Aorta (tissue), 5 donors: ENCODE results near the gene NIPA2. TPM values are rescaled to one million over a fixed set of nuclear protein-coding genes. Genes with fewer than 3 reads are reported as not detected.
"Not testable (repeated sequence)": the region's sequence is repeated elsewhere in the genome, so short reads cannot be mapped to it uniquely, and the experiment has no call there.

Source experiments
- ATAC-seq: fragments of 200-7000 bp; cut with Tn5 transposase; one replicate; pipeline ENCODE4 v1.9.1; 2022; ENCODE audit warnings: moderate library complexity; ENCODE audit not compliant: low FRiP score
- DNase-seq, 2 donors: peaks; one replicate each; pipeline ENCODE4 v3.0.0-alpha.2; 2020
- H3K27ac ChIP-seq, 2 donors: one replicate each; pipeline ENCODE4 v1.5.1; 2013; ENCODE audit warnings: low read length in 2 of 2, mild to moderate bottlenecking in 2 of 2, moderate library complexity in 2 of 2, control low read depth in 1 of 2, inconsistent platforms in 1 of 2, low read depth in 1 of 2
- H3K27me3 ChIP-seq, 2 donors: one replicate each; pipeline ENCODE4 v1.6.1; 2013; ENCODE audit warnings: control low read depth in 1 of 2, low read length in 1 of 2, mild to moderate bottlenecking in 1 of 2, moderate library complexity in 1 of 2; ENCODE audit not compliant: insufficient read depth in 2 of 2, control insufficient read depth in 1 of 2
- H3K36me3 ChIP-seq, 2 donors: one replicate each; pipeline ENCODE4 v1.6.1; 2013; ENCODE audit warnings: control low read depth in 1 of 2, low read length in 1 of 2, mild to moderate bottlenecking in 1 of 2; ENCODE audit not compliant: insufficient read depth in 2 of 2, control insufficient read depth in 1 of 2
- H3K4me1 ChIP-seq, 2 donors: one replicate each; pipeline ENCODE4 v1.6.1; 2013; ENCODE audit warnings: low read length in 2 of 2, control low read depth in 1 of 2, mild to moderate bottlenecking in 1 of 2, moderate library complexity in 1 of 2; ENCODE audit not compliant: insufficient read depth in 2 of 2, control insufficient read depth in 1 of 2
- H3K4me3 ChIP-seq, 2 donors: one replicate each; pipeline ENCODE4 v1.5.1; 2013; ENCODE audit warnings: low read length in 2 of 2, control low read depth in 1 of 2, mild to moderate bottlenecking in 1 of 2
- H3K9me3 ChIP-seq: one replicate; pipeline ENCODE4 v1.6.1; 2013; ENCODE audit warnings: mild to moderate bottlenecking, low read length; ENCODE audit not compliant: control insufficient read depth
- WGBS, 2 donors: extraction: QIAGEN DNeasy Blood & Tissue Kit; methylation state at CpG; one replicate each; pipeline ENCODE4 v1.1.7; 2013; 5-methylcytosine and 5-hydroxymethylcytosine counted together
- intact Hi-C, 2 donors: fragments of 100-400 bp; cut with DNase I; formaldehyde crosslinking; loops; one replicate each; pipeline versions ENCODE4 v1.14.2 to v1.15.0; 2022
- long read RNA-seq, 2 donors: library from polyadenylated mRNA; unstranded; transcript quantifications; one replicate each; pipeline ENCODE4 v2.0.0, GENCODE V29; 2020 to 2021
- polyA plus RNA-seq, 2 donors: library from polyadenylated mRNA; stranded (reverse); fragments of 200-250 nt; gene quantifications; one replicate each; pipeline ENCODE4 v1.2.3, GENCODE V29; 2013
- total RNA-seq, 2 donors: library from RNA; stranded (reverse); fragmentation: NEBNext Ultra II Directional; extraction: Animal tissue kit (Norgen Biotek cat#: 25700); gene quantifications; one replicate each; pipeline ENCODE4 v1.2.1, GENCODE V29; 2021
- donor health status: healthy with polysubstance abuse.
- donor health status: Bipolar disorder and iron deficiency.
- donor health status: DM: no; HTN: no; CAD: no.
- donor health status: DM: no; HTN: no; CAD: no.
- donor health status: DM: yes; HTN: yes; CAD: no.

The NIPA2 gene
- total RNA-seq (10 to 100 TPM; 28.3 to 30.1 TPM), polyA plus RNA-seq (10 to 100 TPM in 1 of 2 donors, 1 to 10 TPM in 1; 5.9 to 11.6 TPM)
- long read RNA-seq, donor 1, transcript NIPA2-204 (7 exons, 3,130 nt) = minor isoform, 14 of 124 reads
- long read RNA-seq, donor 1, transcript NIPA2-203 (6 exons, 2,280 nt) = major isoform, 36 of 124 reads
- long read RNA-seq, donor 1, transcript NIPA2-201 (8 exons, 3,233 nt) = minor isoform, 10 of 124 reads
- long read RNA-seq, donor 1, partial matches to known transcripts = 2 of 124 reads
- long read RNA-seq, donor 1, other reads (novel, unspliced or antisense) = 59 of 124 reads
- long read RNA-seq, donor 2, transcript NIPA2-201 (8 exons, 3,233 nt) = major isoform, 5 of 22 reads
- long read RNA-seq, donor 2, partial matches to known transcripts = 0 of 22 reads
- long read RNA-seq, donor 2, other reads (novel, unspliced or antisense) = 13 of 22 reads

- peak; percentile 99 for ATAC-seq
- 0% methylated on average over 79 to 83 of the region's 83 CpGs for WGBS, 2 donors
- Histone ChIP-seq H3K27me3 (no peaks in the 10 kb centered on the region), H3K36me3 (no peaks in the 10 kb centered on the region), H3K4me3 (peak within 1 kb of the TSS; percentile 67 to 85), H3K4me1 (no peaks in the 10 kb centered on the region), H3K27ac (peak within 1 kb of the TSS; percentile 63 to 83), H3K9me3 (no peaks in the 10 kb centered on the region)
- DNase-seq = peak; percentile 99 to 100
- intact Hi-C loops = loop anchor here (2.0 to 5.0 kb wide), 3 partner anchors 51 to 200 kb away; partner anchors contain the start of genes NIPA1 (in 2 of the 2) and TUBGCP5 (in 1 of the 2)
Measured at GRCh38 chr15:22838292-22839042, at the start of gene NIPA2. NIPA2 (plus strand) TSS chr15:22838666; CDS start chr15:22851732, 13,066 bp downstream.

GRCh38 chr15:22794063-22794462 is 44.4 kb upstream of the NIPA2 start:
- ATAC-seq (no peak), DNase-seq (no peak)
- H3K27me3 ChIP-seq = no peaks in the 10 kb centered on the region
- 78 to 97% methylated on average over 4 of the region's 4 CpGs for WGBS, 2 donors
- intact Hi-C loops = no loop called here
- H3K36me3 ChIP-seq = no peaks in the 10 kb centered on the region
- H3K4me1 ChIP-seq = no peaks in the 10 kb centered on the region
- H3K9me3 ChIP-seq = no peaks in the 10 kb centered on the region
- H3K4me3 ChIP-seq = no peak overlapping the region
- no peak overlapping the region for H3K27ac ChIP-seq

GRCh38 chr15:22794621-22795167 is 43.8 kb upstream of the NIPA2 start:
- H3K27me3 ChIP-seq = no peaks in the 10 kb centered on the region
- no peak overlapping the region for H3K4me3 ChIP-seq
- WGBS, 2 donors = 92 to 96% methylated on average over 17 of the region's 17 CpGs
- intact Hi-C loops = no loop called here
- no peaks in the 10 kb centered on the region for H3K9me3 ChIP-seq
- no peak for ATAC-seq
- H3K27ac ChIP-seq = no peak overlapping the region
- no peak for DNase-seq
- H3K36me3 ChIP-seq = no peaks in the 10 kb centered on the region
- no peaks in the 10 kb centered on the region for H3K4me1 ChIP-seq

GRCh38 chr15:22795206-22796063 is 43.0 kb upstream of the NIPA2 start:
- H3K4me1 ChIP-seq = no peaks in the 10 kb centered on the region
- no peak overlapping the region for H3K27ac ChIP-seq
- ATAC-seq (no peak), DNase-seq (no peak)
- no peak overlapping the region for H3K4me3 ChIP-seq
- WGBS, 2 donors = 92 to 94% methylated on average over 20 of the region's 20 CpGs
- no peaks in the 10 kb centered on the region for H3K27me3 ChIP-seq
- no peaks in the 10 kb centered on the region for H3K36me3 ChIP-seq
- intact Hi-C loops = no loop called here
- H3K9me3 ChIP-seq = no peaks in the 10 kb centered on the region

GRCh38 chr15:22796079-22796478 is 42.4 kb upstream of the NIPA2 start:
- Histone ChIP-seq H3K4me1 (no peaks in the 10 kb centered on the region), H3K27ac (no peak overlapping the region), H3K27me3 (no peaks in the 10 kb centered on the region), H3K4me3 (no peak overlapping the region), H3K9me3 (no peaks in the 10 kb centered on the region), H3K36me3 (no peaks in the 10 kb centered on the region)
- DNase-seq (no peak), ATAC-seq (no peak)
- intact Hi-C loops = no loop called here

- H3K4me3 ChIP-seq = no peak overlapping the region
- no peak overlapping the region for H3K27ac ChIP-seq
- H3K27me3 ChIP-seq = no peaks in the 10 kb centered on the region
- DNase-seq (no peak), ATAC-seq (no peak)
- WGBS, 2 donors = 93 to 94% methylated on average over 2 of the region's 2 CpGs
- no peaks in the 10 kb centered on the region for H3K36me3 ChIP-seq
- intact Hi-C loops = no loop called here
- H3K9me3 ChIP-seq = no peaks in the 10 kb centered on the region
- no peaks in the 10 kb centered on the region for H3K4me1 ChIP-seq
Measured at GRCh38 chr15:22799902-22800301, 38.6 kb upstream of the NIPA2 start.

GRCh38 chr15:22803006-22803405 is 35.5 kb upstream of the NIPA2 start:
- H3K4me1 ChIP-seq, H3K27me3 ChIP-seq, ATAC-seq, H3K36me3 ChIP-seq, H3K4me3 ChIP-seq, H3K9me3 ChIP-seq, intact Hi-C loops, DNase-seq, H3K27ac ChIP-seq: not testable (repeated sequence)
- WGBS, 2 donors = 93% methylated on average over 10 of the region's 10 CpGs

GRCh38 chr15:22806156-22806555 is 32.3 kb upstream of the NIPA2 start:
- 92 to 95% methylated on average over 10 to 11 of the region's 11 CpGs for WGBS, 2 donors
- Histone ChIP-seq H3K4me1 (no peaks in the 10 kb centered on the region), H3K27ac (no peak overlapping the region), H3K4me3 (no peak overlapping the region), H3K9me3 (no peaks in the 10 kb centered on the region), H3K36me3 (no peaks in the 10 kb centered on the region), H3K27me3 (no peaks in the 10 kb centered on the region)
- DNase-seq = peak in 1 of 2 donors; percentile 23
- intact Hi-C loops = no loop called here
- no peak for ATAC-seq
